Muscle layer of colon (tissue), 2 donors: ENCODE measurements around the gene BTBD9.
"Not testable (repeated sequence)": the region's sequence is repeated elsewhere in the genome, so short reads cannot be mapped to it uniquely, and the experiment has no call there.

Source experiments
- H3K27ac ChIP-seq: one replicate; pipeline ENCODE4 v1.7.0; 2013; ENCODE audit warnings: low read depth, mild to moderate bottlenecking, low read length, moderate library complexity
- H3K27me3 ChIP-seq, 2 donors: one replicate each; pipeline ENCODE4 v1.7.0; 2013; ENCODE audit warnings: low read length in 2 of 2, mild to moderate bottlenecking in 2 of 2; ENCODE audit not compliant: insufficient read depth in 2 of 2, control insufficient read depth in 1 of 2
- H3K36me3 ChIP-seq: one replicate; pipeline ENCODE4 v1.7.0; 2013; ENCODE audit warnings: mild to moderate bottlenecking, low read length; ENCODE audit not compliant: insufficient read depth
- H3K4me1 ChIP-seq: one replicate; pipeline ENCODE4 v1.7.0; 2013; ENCODE audit warnings: mild to moderate bottlenecking, low read length; ENCODE audit not compliant: insufficient read depth
- H3K4me3 ChIP-seq, 2 donors: one replicate each; pipeline ENCODE4 v1.7.0; 2013; ENCODE audit warnings: low read length in 2 of 2, low read depth in 1 of 2, mild to moderate bottlenecking in 1 of 2, moderate library complexity in 1 of 2
- H3K9ac ChIP-seq: one replicate; pipeline ENCODE4 v1.7.0; 2013; ENCODE audit warnings: low read length
- H3K9me3 ChIP-seq: one replicate; pipeline ENCODE4 v1.7.0; 2013; ENCODE audit warnings: mild to moderate bottlenecking, low read length
- donor health status: abdominal sarcoma.
- donor health status: Adenocarcinoma of cecum.

BTBD9 gene

GRCh38 chr6:38646166-38646878 lies 6.6 kb upstream of the BTBD9 start:
- H3K27me3 ChIP-seq = no peaks in the 10 kb centered on the region
- H3K9me3 ChIP-seq = no peaks in the 10 kb centered on the region
- no peak overlapping the region for H3K9ac ChIP-seq
- no peak overlapping the region for H3K27ac ChIP-seq
- no peak overlapping the region for H3K4me3 ChIP-seq
- H3K4me1 ChIP-seq = peaks cover 5% of the 10 kb centered on the region
- H3K36me3 ChIP-seq = peaks cover 5% of the 10 kb centered on the region

- Histone ChIP-seq H3K27ac (no peak overlapping the region), H3K9ac (no peak overlapping the region), H3K4me1 (peaks cover 15% of the 10 kb centered on the region), H3K9me3 (no peaks in the 10 kb centered on the region), H3K27me3 (no peaks in the 10 kb centered on the region), H3K36me3 (no peaks in the 10 kb centered on the region), H3K4me3 (no peak overlapping the region)
Observed at GRCh38 chr6:38644951-38645350, 5.2 kb upstream of the BTBD9 start.

- Histone ChIP-seq H3K9me3 (no peaks in the 10 kb centered on the region), H3K27ac (peak overlapping the region; percentile 92), H3K36me3 (no peaks in the 10 kb centered on the region), H3K27me3 (no peaks in the 10 kb centered on the region), H3K4me1 (peaks cover 29% of the 10 kb centered on the region), H3K4me3 (peak overlapping the region; percentile 94 to 97), H3K9ac (peak overlapping the region; percentile 86)
Observed at GRCh38 chr6:38640216-38640909, 634 bp upstream of the BTBD9 start.

- Histone ChIP-seq H3K27me3 (no peaks in the 10 kb centered on the region), H3K4me3 (peak overlapping the region; percentile 94 to 97), H3K27ac (peak overlapping the region; percentile 92), H3K36me3 (no peaks in the 10 kb centered on the region), H3K9me3 (no peaks in the 10 kb centered on the region), H3K4me1 (peaks cover 31% of the 10 kb centered on the region), H3K9ac (peak overlapping the region; percentile 86)
Observed at GRCh38 chr6:38638941-38639497, 710 bp downstream of the BTBD9 start.

- H3K4me3 ChIP-seq = no peak overlapping the region
- H3K9me3 ChIP-seq = no peaks in the 10 kb centered on the region
- no peak overlapping the region for H3K9ac ChIP-seq
- H3K36me3 ChIP-seq = no peaks in the 10 kb centered on the region
- H3K27ac ChIP-seq = no peak overlapping the region
- peaks cover 34% of the 10 kb centered on the region for H3K4me1 ChIP-seq
- H3K27me3 ChIP-seq = no peaks in the 10 kb centered on the region
Observed at GRCh38 chr6:38637756-38638155, 2.0 kb downstream of the BTBD9 start.

GRCh38 chr6:38636027-38636426 lies 3.7 kb downstream of the BTBD9 start:
- no peaks in the 10 kb centered on the region for H3K36me3 ChIP-seq
- H3K4me1 ChIP-seq = peaks cover 27% of the 10 kb centered on the region
- no peaks in the 10 kb centered on the region for H3K27me3 ChIP-seq
- H3K27ac ChIP-seq = no peak overlapping the region
- H3K4me3 ChIP-seq = no peak overlapping the region
- no peak overlapping the region for H3K9ac ChIP-seq
- H3K9me3 ChIP-seq = no peaks in the 10 kb centered on the region

GRCh38 chr6:38634518-38634917 lies 5.2 kb downstream of the BTBD9 start:
- Histone ChIP-seq H3K27ac (no peak overlapping the region), H3K27me3 (no peaks in the 10 kb centered on the region), H3K9me3 (no peaks in the 10 kb centered on the region), H3K36me3 (no peaks in the 10 kb centered on the region), H3K4me1 (peaks cover 19% of the 10 kb centered on the region), H3K4me3 (no peak overlapping the region), H3K9ac (no peak overlapping the region)

GRCh38 chr6:38632490-38632889 lies 7.2 kb downstream of the BTBD9 start:
- Histone ChIP-seq H3K27ac (no peak overlapping the region), H3K36me3 (no peaks in the 10 kb centered on the region), H3K27me3 (no peaks in the 10 kb centered on the region), H3K9ac (no peak overlapping the region), H3K4me3 (no peak overlapping the region), H3K4me1 (peaks cover 5% of the 10 kb centered on the region), H3K9me3 (no peaks in the 10 kb centered on the region)

- Histone ChIP-seq H3K9me3 (no peaks in the 10 kb centered on the region), H3K4me1 (peaks cover 5% of the 10 kb centered on the region), H3K4me3 (no peak overlapping the region), H3K27me3 (no peaks in the 10 kb centered on the region), H3K9ac (no peak overlapping the region), H3K27ac (no peak overlapping the region), H3K36me3 (no peaks in the 10 kb centered on the region)
Observed at GRCh38 chr6:38631186-38631783, 8.4 kb downstream of the BTBD9 start.

GRCh38 chr6:38625217-38625616 lies 14.5 kb downstream of the BTBD9 start:
- no peak overlapping the region for H3K9ac ChIP-seq
- no peak overlapping the region for H3K4me3 ChIP-seq
- H3K36me3 ChIP-seq = no peaks in the 10 kb centered on the region
- H3K4me1 ChIP-seq = no peaks in the 10 kb centered on the region
- H3K27ac ChIP-seq = no peak overlapping the region
- H3K27me3 ChIP-seq = no peaks in the 10 kb centered on the region
- no peaks in the 10 kb centered on the region for H3K9me3 ChIP-seq

- not testable (repeated sequence) for H3K9ac ChIP-seq, H3K36me3 ChIP-seq, H3K4me3 ChIP-seq, H3K27me3 ChIP-seq, H3K27ac ChIP-seq, H3K4me1 ChIP-seq, H3K9me3 ChIP-seq
Observed at GRCh38 chr6:38619342-38619741, 20.4 kb downstream of the BTBD9 start.
